ENCODE data around the gene CSGALNACT2. TPM values are rescaled to one million over a fixed set of nuclear protein-coding genes. Genes with fewer than 3 reads are reported as not detected.

Gene CSGALNACT2
- total RNA-seq, 4 donors from 2014 or later = 29.1 to 43.3 (median 34.7) TPM

GRCh38 chr10:43225004-43225786 lies 87.0 kb downstream of the CSGALNACT2 start:
- TF ChIP-seq CTCF (IDR thresholded peaks at IDR 0.05) (no peak), POLR2A (IDR thresholded peaks at IDR 0.05) (no peak), EP300 (IDR thresholded peaks at IDR 0.05) (no peak)
- 49 to 67% methylated on average over 5 of the region's 5 CpGs for WGBS, 2 donors

GRCh38 chr10:43225787-43226153 lies 87.5 kb downstream of the CSGALNACT2 start:
- H3K36me3 ChIP-seq = no peaks in the 10 kb centered on the region
- H3K9me3 ChIP-seq = no peaks in the 10 kb centered on the region
- peaks cover 0 to 75% (median 19%) of the 10 kb centered on the region in 4 donors for H3K4me1 ChIP-seq
- H3K4me3 ChIP-seq = no peak overlapping the region
- peaks cover 0 to 23% of the 10 kb centered on the region in 2 donors for H3K27me3 ChIP-seq
- DNase-seq (ENCODE audit: low spot score in 2 of 2) = no peak
- H3K27ac ChIP-seq = peak overlapping the region; percentile 62 to 97 (median 78)
- TF ChIP-seq EP300 (IDR thresholded peaks at IDR 0.05) = peak; percentile 54 to 87
- TF ChIP-seq POLR2A (IDR thresholded peaks at IDR 0.05) = no peak
- TF ChIP-seq CTCF (IDR thresholded peaks at IDR 0.05) = no peak
- 22 to 73% methylated on average over 9 to 11 of the region's 11 CpGs for WGBS, 2 donors

More at GRCh38 chr10:43225004-43225786, 87.0 kb downstream of the CSGALNACT2 start:
- H3K36me3 ChIP-seq = no peaks in the 10 kb centered on the region
- peaks cover 0 to 17% of the 10 kb centered on the region in 2 donors for H3K27me3 ChIP-seq
- H3K4me3 ChIP-seq = no peak overlapping the region
- H3K9me3 ChIP-seq = no peaks in the 10 kb centered on the region
- peaks cover 0 to 76% (median 21%) of the 10 kb centered on the region in 4 donors for H3K4me1 ChIP-seq
- DNase-seq (ENCODE audit: low spot score in 2 of 2) = no peak
- H3K27ac ChIP-seq = peak overlapping the region; percentile 62 to 97 (median 78)

GRCh38 chr10:43226441-43226840 lies 88.2 kb downstream of the CSGALNACT2 start:
- Histone ChIP-seq H3K4me1 (peaks cover 0 to 68% (median 16%) of the 10 kb centered on the region in 4 donors), H3K36me3 (no peaks in the 10 kb centered on the region), H3K27ac (peak overlapping the region; percentile 62 to 97 (median 78)), H3K9me3 (no peaks in the 10 kb centered on the region), H3K27me3 (peaks cover 0 to 24% of the 10 kb centered on the region in 2 donors), H3K4me3 (no peak overlapping the region)
- TF ChIP-seq CTCF (IDR thresholded peaks at IDR 0.05) (no peak), POLR2A (IDR thresholded peaks at IDR 0.05) (no peak), EP300 (IDR thresholded peaks at IDR 0.05) (no peak)
- WGBS, 2 donors = 72 to 79% methylated on average over 6 of the region's 6 CpGs
- no peak for DNase-seq (ENCODE audit: low spot score in 2 of 2)

- no peak for DNase-seq (ENCODE audit: low spot score in 2 of 2)
- 87 to 88% methylated on average over 8 of the region's 8 CpGs for WGBS, 2 donors
Measured at GRCh38 chr10:43226851-43227845, 88.9 kb downstream of the CSGALNACT2 start.

More at GRCh38 chr10:43226851-43227845, 88.9 kb downstream of the CSGALNACT2 start:
- no peak for TF ChIP-seq POLR2A (IDR thresholded peaks at IDR 0.05)
- no peak for TF ChIP-seq CTCF (IDR thresholded peaks at IDR 0.05)
- TF ChIP-seq EP300 (IDR thresholded peaks at IDR 0.05) = no peak
- Histone ChIP-seq H3K27me3 (peaks cover 0 to 24% of the 10 kb centered on the region in 2 donors), H3K4me1 (peaks cover 0 to 61% (median 16%) of the 10 kb centered on the region in 4 donors), H3K4me3 (no peak overlapping the region), H3K9me3 (no peaks in the 10 kb centered on the region), H3K36me3 (no peaks in the 10 kb centered on the region), H3K27ac (peak overlapping the region; percentile 62 to 97 (median 78))
